NCI-H2196 (cell line): ENCODE data around the gene VSTM2L.

Experiments used
- DNase-seq: peaks from one replicate; lab custom pipeline; 2025; ENCODE audit not compliant: unreplicated experiment; lab: John Stamatoyannopoulos, UW

VSTM2L gene

DNA sequence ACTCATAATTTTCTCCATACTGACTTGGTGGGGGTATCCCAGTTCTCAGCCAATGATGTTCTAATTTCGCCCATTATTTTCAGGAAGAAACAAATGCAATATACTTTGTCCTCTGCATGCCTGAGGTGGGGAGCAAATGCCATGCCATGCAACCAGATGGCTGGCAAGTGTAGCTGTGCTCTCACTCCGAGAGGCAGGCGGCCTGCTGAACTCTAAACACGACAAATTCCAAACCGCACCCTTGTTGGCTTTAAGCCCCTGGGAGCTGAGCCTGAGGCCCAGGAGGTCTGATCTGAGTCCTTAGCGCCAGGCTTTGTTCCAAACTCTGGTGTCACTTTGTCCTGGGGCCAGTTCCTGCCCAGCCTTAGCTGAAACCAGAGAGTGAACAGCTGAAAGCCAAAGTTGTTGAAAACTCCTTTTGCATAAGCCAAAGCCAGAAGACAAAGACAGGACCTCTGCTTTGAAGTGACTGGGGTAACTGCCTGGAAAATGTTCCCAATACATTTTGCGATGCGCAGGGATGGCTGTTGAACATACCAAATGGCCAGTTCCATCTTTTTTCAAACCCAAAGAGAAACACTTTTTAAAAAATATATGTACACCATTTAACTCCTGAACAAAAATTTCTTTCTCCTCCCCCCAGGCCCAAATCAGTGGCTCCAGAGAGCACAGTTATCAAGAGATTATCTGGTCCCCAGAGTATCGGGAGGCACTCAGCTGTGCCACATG, 84.1 kb downstream of the VSTM2L start:
- peak; percentile 34 for DNase-seq

DNA sequence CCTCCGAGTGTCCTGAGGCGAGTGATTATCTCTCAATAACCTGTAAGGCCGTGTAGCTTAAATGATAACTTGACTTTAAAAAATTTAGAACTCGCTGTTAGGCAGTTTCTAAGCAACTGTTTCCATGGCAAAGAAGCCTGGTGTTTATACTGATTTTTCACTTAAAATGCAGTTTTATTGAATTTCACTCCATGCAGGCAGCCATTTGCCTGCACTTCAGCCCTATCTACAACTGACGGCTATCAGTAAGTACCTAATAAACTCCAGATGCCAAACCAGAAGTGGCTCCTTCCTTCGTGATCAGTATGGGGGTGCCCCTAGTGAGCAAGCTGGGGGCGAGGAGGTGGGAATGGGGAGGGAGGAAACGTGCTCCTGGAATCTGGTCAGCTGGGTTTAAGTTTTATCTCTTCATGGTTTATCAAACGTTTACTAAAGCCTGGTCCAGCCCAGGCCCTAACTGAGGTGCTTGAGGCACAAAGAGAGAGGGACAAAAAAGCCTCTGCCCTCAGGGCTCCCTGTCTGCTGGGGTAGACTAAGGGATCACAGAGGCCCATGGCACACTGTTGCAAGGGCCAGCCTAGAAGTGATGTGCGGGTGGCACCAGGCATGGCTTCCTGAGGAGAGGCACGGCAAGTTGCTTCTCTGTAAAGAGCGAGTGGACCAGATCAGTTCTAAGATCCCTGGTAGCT, 84.8 kb downstream of the VSTM2L start:
- DNase-seq: no peak

DNA sequence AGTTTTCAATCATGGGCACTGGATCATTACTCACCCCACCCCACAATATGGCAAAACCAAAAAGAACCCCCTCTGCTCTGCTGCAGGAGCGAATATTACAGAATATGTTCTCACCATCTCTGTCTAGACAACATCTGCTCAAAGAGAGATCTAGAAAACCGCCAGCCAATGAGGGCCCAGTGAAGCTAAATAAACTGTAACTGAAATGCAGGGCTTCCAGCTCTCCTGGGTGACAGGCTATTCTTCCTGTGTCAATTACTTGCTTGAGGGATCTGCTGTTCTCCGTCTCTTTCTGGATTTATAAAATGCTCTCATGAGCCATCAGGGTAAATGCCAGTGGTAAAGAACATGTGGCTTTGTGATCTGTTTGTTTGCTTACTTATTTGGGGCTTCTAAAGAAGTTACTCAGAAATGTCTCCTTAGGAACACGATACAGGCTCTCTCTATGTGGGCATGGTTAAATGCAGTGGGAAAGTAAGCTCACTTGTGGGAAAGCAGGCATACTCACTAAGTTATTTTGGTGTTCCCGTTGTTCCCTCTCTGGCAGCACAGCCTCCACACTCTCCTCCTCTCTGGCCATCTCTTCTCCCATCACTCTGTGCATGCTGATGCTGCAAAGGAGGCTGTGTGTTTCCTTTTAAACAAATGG, 85.5 kb downstream of the VSTM2L start:
- no peak for DNase-seq

DNA sequence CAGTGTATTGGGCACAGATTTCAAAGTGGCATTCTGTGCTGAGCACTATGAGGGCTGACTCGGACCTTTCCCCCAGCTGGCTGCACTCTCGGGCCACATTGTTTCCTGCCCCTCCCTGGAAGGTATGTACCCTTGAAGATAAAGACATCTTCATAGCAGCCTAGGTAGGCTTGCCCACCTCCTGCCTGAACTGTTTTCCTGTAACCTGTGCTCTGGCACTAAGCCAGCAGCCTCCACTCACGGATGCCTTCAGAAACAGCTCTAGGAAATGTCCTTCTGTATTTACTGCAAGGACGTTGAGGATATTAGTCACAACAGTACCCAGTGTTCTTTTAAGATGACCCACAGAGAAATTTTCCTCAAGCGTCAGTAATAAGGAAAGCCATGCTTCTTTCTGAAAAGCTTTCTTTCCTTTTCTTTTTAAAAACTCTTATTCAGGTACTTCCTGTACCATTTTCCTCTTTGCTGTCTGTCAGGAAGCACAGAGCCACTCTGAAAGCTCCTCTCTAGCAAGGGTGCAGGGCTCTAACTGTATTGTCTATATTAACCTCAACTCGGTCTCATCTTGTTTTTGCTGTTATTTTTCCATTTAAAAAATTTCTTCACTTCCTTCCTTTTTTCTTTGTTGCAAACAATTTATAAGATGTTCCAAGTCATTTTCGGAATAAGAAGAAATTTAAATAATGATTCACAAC, 86.8 kb downstream of the VSTM2L start:
- DNase-seq: no peak

DNA sequence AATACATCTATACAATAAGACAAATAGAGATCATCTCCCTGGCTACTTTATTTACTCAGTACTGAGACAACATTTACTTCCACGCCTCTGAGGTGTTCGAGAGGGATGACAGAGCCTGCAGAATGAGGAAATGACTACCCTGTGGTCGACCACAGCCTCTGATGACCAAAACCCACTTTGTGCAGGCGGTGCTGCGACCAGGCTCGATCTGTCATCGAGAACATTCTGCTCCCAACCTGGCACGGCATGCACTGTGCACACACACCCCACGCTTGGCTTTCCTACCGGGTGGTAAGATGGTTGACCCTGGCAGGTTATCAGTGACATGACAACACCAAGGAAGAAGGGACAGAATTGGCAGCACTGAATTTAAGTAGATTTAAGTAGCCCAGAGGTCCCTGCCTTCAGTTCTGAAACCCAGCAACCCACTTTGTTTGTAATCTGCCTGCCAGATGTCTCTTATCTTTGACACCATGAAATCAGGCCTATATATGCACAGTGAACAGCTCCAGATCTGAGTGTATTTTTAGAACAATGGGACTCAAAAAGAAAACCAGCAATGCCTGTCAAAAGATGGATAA, 87.7 kb downstream of the VSTM2L start:
- peak; percentile 29 for DNase-seq

DNA sequence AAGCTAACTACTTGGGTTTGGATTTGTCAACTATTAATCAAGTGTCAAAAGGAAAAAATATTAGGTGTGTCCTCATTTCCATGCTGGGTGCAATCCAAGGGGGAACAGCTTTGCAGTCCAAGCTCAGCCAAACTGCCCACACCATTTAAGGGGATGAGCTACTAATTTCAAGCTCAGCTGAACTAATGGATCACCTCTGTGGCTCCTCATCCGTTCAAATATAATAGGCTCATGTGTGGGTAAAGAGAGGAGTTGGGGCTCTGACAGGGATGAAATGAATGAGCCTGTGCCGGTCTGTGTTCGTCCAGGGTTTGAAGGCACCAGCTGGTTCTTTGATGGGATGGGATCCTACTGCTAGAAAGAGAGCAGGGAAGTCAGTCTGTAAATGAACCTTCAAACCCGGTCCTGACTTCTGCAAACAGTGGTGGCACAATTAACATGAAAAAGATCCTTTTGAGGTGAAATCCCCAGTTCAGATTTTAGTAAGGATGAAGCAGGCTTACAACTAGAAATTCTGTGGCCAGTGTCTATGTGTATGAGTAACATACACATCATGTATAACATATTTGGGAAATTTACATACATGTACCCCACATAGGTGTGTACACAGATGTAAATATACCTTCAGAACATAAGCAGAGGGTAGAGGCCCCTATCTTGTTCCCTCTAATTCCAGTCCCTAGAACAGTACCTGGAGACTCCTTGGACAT, 88.4 kb downstream of the VSTM2L start:
- DNase-seq: no peak

DNA sequence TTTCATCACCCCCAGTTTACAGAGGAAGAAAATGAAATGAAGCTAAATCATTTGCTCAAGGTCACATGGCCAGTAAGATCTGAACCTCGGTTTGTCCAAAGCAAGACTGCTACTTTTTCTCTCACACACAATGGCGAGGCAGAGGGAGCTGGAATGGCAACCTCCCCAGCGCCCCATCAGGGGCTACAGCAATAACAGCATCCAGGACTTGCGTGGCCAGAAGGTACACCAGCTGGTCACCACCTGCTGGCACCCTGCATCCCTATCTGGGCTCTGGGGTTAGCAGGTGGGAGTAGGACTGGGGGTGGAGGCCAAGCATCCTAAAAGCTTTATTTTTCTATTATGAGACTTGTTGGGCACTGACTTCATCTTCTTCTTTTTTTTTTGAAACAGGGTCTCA, 89.0 kb downstream of the VSTM2L start:
- no peak for DNase-seq

DNA sequence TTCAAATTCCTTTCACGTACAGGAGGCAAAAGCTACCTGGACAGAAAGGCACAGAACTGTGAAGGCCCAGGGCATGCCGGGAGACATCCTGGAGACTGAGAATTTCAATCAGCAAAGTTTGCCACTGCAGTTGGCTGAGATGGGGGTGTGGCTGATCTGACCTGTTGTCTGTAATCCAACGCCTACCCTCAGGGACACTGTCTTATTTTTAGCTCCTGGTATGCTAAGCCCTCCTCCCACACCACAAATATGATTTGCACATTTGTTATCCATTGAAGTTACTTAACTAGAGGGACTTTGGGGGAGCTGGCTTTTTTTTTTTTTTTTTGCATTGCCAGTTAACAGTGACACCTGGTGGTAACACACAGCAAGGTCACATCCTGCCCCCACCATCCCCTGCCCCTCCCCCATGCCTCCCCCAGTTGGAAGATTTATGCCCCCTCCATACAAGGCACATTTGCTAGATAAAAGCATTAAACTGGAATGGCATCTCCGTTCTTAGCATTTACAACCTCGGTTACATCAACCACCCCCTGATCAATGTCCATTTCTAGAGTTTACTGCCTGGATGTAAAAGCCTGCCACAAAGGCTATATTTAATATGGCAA, 90.0 kb downstream of the VSTM2L start:
- DNase-seq: peak; percentile 47

DNA sequence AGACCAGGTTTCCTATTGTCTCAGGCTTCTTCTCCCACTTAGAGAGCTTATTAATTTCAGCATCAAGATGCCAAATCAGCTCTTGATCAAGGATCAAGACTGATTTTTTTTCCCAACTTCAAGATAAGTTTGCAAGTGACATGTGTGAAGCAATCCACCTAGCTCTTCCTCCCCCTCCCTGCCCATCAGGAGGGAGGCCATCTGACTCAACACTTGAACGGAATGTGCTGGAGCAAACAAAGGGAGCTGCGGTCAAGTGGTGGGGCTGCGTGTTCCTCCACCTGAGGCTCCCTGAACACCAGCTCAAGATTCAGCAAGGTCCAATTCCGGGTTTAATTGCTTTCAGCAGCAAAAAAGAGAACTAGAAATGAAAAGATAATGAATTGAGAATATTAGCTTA, 91.6 kb downstream of the VSTM2L start:
- no peak for DNase-seq
